Measurements from ENCODE around the gene DPP6. TPM values are rescaled to one million over a fixed set of nuclear protein-coding genes. Genes with fewer than 3 reads are reported as not detected.

The DPP6 gene
- total RNA-seq, 1 experiment from 2014 or later = not detected

GRCh38 chr7:154914996-154915380 lies 862.8 kb downstream of the DPP6 start:
- ChIA-PET POLR2A (no interaction called here), CTCF (interaction anchor here (0.9 to 3.6 kb wide), 17 partner anchors 12 to 684 kb away, joined by 3 to 42 read pairs (median 5); no protein-coding TSS in a partner anchor)
- no peak overlapping the region for H3K4me3 Mint-ChIP-seq
- peaks cover 10% of the 10 kb centered on the region for H3K36me3 Mint-ChIP-seq
- peaks cover 20% of the 10 kb centered on the region for H3K9me3 Mint-ChIP-seq
- peaks cover 22% of the 10 kb centered on the region for H3K27me3 Mint-ChIP-seq (ENCODE audit: low read depth)
- H3K4me1 Mint-ChIP-seq = peaks cover 4% of the 10 kb centered on the region
- no peak for TF ChIP-seq ZNF532 (CRISPR knock-in tag; IDR thresholded peaks at IDR 0.05; ENCODE audit: borderline replicate concordance)
- no peak for TF ChIP-seq AR (CRISPR knock-in tag; IDR thresholded peaks at IDR 0.05)
- TF ChIP-seq, protein P1, sequence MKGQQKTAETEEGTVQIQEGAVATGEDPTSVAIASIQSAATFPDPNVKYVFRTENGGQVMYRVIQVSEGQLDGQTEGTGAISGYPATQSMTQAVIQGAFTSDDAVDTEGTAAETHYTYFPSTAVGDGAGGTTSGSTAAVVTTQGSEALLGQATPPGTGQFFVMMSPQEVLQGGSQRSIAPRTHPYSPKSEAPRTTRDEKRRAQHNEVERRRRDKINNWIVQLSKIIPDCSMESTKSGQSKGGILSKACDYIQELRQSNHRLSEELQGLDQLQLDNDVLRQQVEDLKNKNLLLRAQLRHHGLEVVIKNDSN (CRISPR knock-in tag; IDR thresholded peaks at IDR 0.05) = no peak
- TF ChIP-seq JUN (CRISPR knock-in tag; IDR thresholded peaks at IDR 0.05) = no peak
- TF ChIP-seq, protein P2, sequence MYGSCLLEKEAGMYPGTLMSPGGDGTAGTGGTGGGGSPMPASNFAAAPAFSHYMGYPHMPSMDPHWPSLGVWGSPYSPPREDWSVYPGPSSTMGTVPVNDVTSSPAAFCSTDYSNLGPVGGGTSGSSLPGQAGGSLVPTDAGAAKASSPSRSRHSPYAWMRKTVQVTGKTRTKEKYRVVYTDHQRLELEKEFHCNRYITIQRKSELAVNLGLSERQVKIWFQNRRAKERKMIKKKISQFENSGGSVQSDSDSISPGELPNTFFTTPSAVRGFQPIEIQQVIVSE (CRISPR knock-in tag; IDR thresholded peaks at IDR 0.05; ENCODE audit: borderline replicate concordance) = no peak
- no peak for TF ChIP-seq ZNF232 (CRISPR knock-in tag; IDR thresholded peaks at IDR 0.05)
- TF ChIP-seq IRF1 (CRISPR knock-in tag; IDR thresholded peaks at IDR 0.05) = no peak
- TF ChIP-seq ZNF423 (CRISPR knock-in tag; IDR thresholded peaks at IDR 0.05) = no peak
- TF ChIP-seq ZNF263 (CRISPR knock-in tag; IDR thresholded peaks at IDR 0.05; ENCODE audit: low read depth) = no peak
- TF ChIP-seq, protein P3, sequence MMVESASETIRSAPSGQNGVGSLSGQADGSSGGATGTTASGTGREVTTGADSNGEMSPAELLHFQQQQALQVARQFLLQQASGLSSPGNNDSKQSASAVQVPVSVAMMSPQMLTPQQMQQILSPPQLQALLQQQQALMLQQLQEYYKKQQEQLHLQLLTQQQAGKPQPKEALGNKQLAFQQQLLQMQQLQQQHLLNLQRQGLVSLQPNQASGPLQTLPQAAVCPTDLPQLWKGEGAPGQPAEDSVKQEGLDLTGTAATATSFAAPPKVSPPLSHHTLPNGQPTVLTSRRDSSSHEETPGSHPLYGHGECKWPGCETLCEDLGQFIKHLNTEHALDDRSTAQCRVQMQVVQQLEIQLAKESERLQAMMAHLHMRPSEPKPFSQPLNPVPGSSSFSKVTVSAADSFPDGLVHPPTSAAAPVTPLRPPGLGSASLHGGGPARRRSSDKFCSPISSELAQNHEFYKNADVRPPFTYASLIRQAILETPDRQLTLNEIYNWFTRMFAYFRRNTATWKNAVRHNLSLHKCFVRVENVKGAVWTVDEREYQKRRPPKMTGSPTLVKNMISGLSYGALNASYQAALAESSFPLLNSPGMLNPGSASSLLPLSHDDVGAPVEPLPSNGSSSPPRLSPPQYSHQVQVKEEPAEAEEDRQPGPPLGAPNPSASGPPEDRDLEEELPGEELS (CRISPR knock-in tag; IDR thresholded peaks at IDR 0.05) = no peak
- no peak for TF ChIP-seq NFE2L1 (CRISPR knock-in tag; IDR thresholded peaks at IDR 0.05)
- TF ChIP-seq, protein P4, sequence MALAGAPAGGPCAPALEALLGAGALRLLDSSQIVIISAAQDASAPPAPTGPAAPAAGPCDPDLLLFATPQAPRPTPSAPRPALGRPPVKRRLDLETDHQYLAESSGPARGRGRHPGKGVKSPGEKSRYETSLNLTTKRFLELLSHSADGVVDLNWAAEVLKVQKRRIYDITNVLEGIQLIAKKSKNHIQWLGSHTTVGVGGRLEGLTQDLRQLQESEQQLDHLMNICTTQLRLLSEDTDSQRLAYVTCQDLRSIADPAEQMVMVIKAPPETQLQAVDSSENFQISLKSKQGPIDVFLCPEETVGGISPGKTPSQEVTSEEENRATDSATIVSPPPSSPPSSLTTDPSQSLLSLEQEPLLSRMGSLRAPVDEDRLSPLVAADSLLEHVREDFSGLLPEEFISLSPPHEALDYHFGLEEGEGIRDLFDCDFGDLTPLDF (CRISPR knock-in tag; IDR thresholded peaks at IDR 0.05) = no peak
- TF ChIP-seq ZBTB43 (CRISPR knock-in tag; IDR thresholded peaks at IDR 0.05) = no peak
- TF ChIP-seq, protein P5, sequence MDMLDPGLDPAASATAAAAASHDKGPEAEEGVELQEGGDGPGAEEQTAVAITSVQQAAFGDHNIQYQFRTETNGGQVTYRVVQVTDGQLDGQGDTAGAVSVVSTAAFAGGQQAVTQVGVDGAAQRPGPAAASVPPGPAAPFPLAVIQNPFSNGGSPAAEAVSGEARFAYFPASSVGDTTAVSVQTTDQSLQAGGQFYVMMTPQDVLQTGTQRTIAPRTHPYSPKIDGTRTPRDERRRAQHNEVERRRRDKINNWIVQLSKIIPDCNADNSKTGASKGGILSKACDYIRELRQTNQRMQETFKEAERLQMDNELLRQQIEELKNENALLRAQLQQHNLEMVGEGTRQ (CRISPR knock-in tag; IDR thresholded peaks at IDR 0.05) = no peak
- TF ChIP-seq TEAD1 (CRISPR knock-in tag; IDR thresholded peaks at IDR 0.05) = no peak
- no peak for TF ChIP-seq ZNF317 (CRISPR knock-in tag; IDR thresholded peaks at IDR 0.05; ENCODE audit: borderline replicate concordance, low read depth)
- TF ChIP-seq NR2C2 (CRISPR knock-in tag; IDR thresholded peaks at IDR 0.05) = no peak
- no peak for TF ChIP-seq NFATC4 (CRISPR knock-in tag; IDR thresholded peaks at IDR 0.05)
- TF ChIP-seq, protein P6, sequence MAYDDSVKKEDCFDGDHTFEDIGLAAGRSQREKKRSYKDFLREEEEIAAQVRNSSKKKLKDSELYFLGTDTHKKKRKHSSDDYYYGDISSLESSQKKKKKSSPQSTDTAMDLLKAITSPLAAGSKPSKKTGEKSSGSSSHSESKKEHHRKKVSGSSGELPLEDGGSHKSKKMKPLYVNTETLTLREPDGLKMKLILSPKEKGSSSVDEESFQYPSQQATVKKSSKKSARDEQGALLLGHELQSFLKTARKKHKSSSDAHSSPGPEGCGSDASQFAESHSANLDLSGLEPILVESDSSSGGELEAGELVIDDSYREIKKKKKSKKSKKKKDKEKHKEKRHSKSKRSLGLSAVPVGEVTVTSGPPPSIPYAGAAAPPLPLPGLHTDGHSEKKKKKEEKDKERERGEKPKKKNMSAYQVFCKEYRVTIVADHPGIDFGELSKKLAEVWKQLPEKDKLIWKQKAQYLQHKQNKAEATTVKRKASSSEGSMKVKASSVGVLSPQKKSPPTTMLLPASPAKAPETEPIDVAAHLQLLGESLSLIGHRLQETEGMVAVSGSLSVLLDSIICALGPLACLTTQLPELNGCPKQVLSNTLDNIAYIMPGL (CRISPR knock-in tag; IDR thresholded peaks at IDR 0.05) = no peak
- no peak overlapping the region for H3K27ac Mint-ChIP-seq
- ATAC-seq = peak; percentile 35
- DNase-seq (ENCODE audit: low spot score) = peak; percentile 35
